WERI-Rb-1 (cell line): ENCODE results near the gene QKI.

ENCODE experiments used
- DNase-seq: peaks from one replicate; pipeline ENCODE4 v3.0.0-alpha.2; 2020
- H3K27ac ChIP-seq: fragments of 250-450 bp; sonication (Bioruptor Pico); 2 replicates; pipeline ENCODE4 v1.5.1; 2020; ENCODE audit warnings: mild to moderate bottlenecking, moderate library complexity
- H3K27me3 ChIP-seq: fragments of 250-450 bp; sonication (Bioruptor Pico); 2 replicates; pipeline ENCODE4 v1.5.1; 2021; ENCODE audit warnings: mild to moderate bottlenecking, low read depth, moderate library complexity; ENCODE audit not compliant: insufficient read depth, severe bottlenecking
- H3K36me3 ChIP-seq: fragments of 250-450 bp; sonication (Bioruptor Pico); 2 replicates; pipeline ENCODE4 v1.5.1; 2020; ENCODE audit warnings: mild to moderate bottlenecking, moderate library complexity
- H3K4me3 ChIP-seq: 2 replicates; pipeline ENCODE4 v1.5.1; 2011; ENCODE audit warnings: low read depth, mild to moderate bottlenecking, control low read depth, low read length
- H3K9me3 ChIP-seq: fragments of 250-450 bp; sonication (Bioruptor Pico); 2 replicates; pipeline ENCODE4 v1.5.1; 2021; ENCODE audit warnings: mild to moderate bottlenecking, moderate library complexity; ENCODE audit not compliant: severe bottlenecking
- CTCF ChIP-seq: IDR thresholded peaks from 2 replicates; pipeline ENCODE4 v1.5.1; 2011; ENCODE audit warnings: low read depth, mild to moderate bottlenecking, control low read depth, inconsistent platforms, low read length

Gene QKI

GRCh38 chr6:163513570-163514166 is 99.2 kb downstream of the QKI start:
- H3K36me3 ChIP-seq = no peaks in the 10 kb centered on the region; the same call in 1 of the 2 replicates
- no peak for DNase-seq
- no peak overlapping the region for H3K4me3 ChIP-seq
- H3K27ac ChIP-seq = no peak overlapping the region
- no peak for TF ChIP-seq CTCF
- no peaks in the 10 kb centered on the region for H3K9me3 ChIP-seq
- H3K27me3 ChIP-seq = no peaks in the 10 kb centered on the region

- no peak for DNase-seq
- H3K9me3 ChIP-seq = no peaks in the 10 kb centered on the region
- TF ChIP-seq CTCF = no peak
- H3K36me3 ChIP-seq = no peaks in the 10 kb centered on the region; the same call in 1 of the 2 replicates
- no peak overlapping the region for H3K27ac ChIP-seq
- no peak overlapping the region for H3K4me3 ChIP-seq
- no peaks in the 10 kb centered on the region for H3K27me3 ChIP-seq
Observed at GRCh38 chr6:163516908-163517307, 102.4 kb downstream of the QKI start.

GRCh38 chr6:163520956-163521355 is 106.4 kb downstream of the QKI start:
- no peak overlapping the region for H3K27ac ChIP-seq
- no peaks in the 10 kb centered on the region for H3K9me3 ChIP-seq
- H3K27me3 ChIP-seq = no peaks in the 10 kb centered on the region
- no peak overlapping the region for H3K4me3 ChIP-seq
- DNase-seq = no peak
- no peak for TF ChIP-seq CTCF
- H3K36me3 ChIP-seq = no peaks in the 10 kb centered on the region; the same call in 1 of the 2 replicates

GRCh38 chr6:163522033-163522432 is 107.5 kb downstream of the QKI start:
- Histone ChIP-seq H3K36me3 (no peaks in the 10 kb centered on the region; the same call in 1 of the 2 replicates), H3K27me3 (no peaks in the 10 kb centered on the region), H3K4me3 (no peak overlapping the region), H3K27ac (no peak overlapping the region), H3K9me3 (no peaks in the 10 kb centered on the region)
- no peak for TF ChIP-seq CTCF
- no peak for DNase-seq

- no peaks in the 10 kb centered on the region for H3K27me3 ChIP-seq
- no peaks in the 10 kb centered on the region for H3K36me3 ChIP-seq
- DNase-seq = no peak
- no peak for TF ChIP-seq CTCF
- no peaks in the 10 kb centered on the region for H3K9me3 ChIP-seq
- H3K27ac ChIP-seq = no peak overlapping the region
- no peak overlapping the region for H3K4me3 ChIP-seq
Observed at GRCh38 chr6:163525926-163526325, 111.4 kb downstream of the QKI start.

- no peak for TF ChIP-seq CTCF
- H3K9me3 ChIP-seq = no peaks in the 10 kb centered on the region
- H3K4me3 ChIP-seq = no peak overlapping the region
- no peaks in the 10 kb centered on the region for H3K27me3 ChIP-seq
- no peak overlapping the region for H3K27ac ChIP-seq
- no peak for DNase-seq
- no peaks in the 10 kb centered on the region for H3K36me3 ChIP-seq
Observed at GRCh38 chr6:163526346-163526745, 111.8 kb downstream of the QKI start.
